Tibial artery (tissue), 4 donors: Measurements from ENCODE around the gene LECT2.
A peak's percentile ranks its signal among the peaks of the same experiment; 100 is the strongest.

Experiments
- DNase-seq, 2 donors: peaks; one replicate each; pipeline ENCODE4 v3.0.0-alpha.2; 2019
- H3K27ac ChIP-seq, 2 donors: fragments of 200-600 bp; sonication (generic) in 1 of 2; 1 replicate in 1 of 2; 2 replicates in 1 of 2; pipeline ENCODE4 v1.5.1; 2018 to 2019; ENCODE audit warnings: mild to moderate bottlenecking in 1 of 2
- H3K27me3 ChIP-seq, 2 donors: fragments of 200-600 bp; sonication (generic) in 1 of 2; one replicate each; pipeline versions ENCODE4 v1.5.1 to v1.6.0; 2016 to 2019
- H3K36me3 ChIP-seq, 3 donors: fragments of 200-600 bp; sonication (generic) in 2 of 3; one replicate each; pipeline ENCODE4 v1.5.1; 2016 to 2019; ENCODE audit warnings: mild to moderate bottlenecking in 2 of 3
- H3K4me1 ChIP-seq, 4 donors: fragments of 200-600 bp; sonication (generic) in 2 of 4; 1 replicate in 3 of 4; 2 replicates in 1 of 4; pipeline ENCODE4 v1.5.1; 2016 to 2019
- H3K4me3 ChIP-seq, 2 donors: fragments of 200-600 bp; sonication (generic) in 1 of 2; 1 replicate in 1 of 2; 2 replicates in 1 of 2; pipeline ENCODE4 v1.5.1; 2018 to 2019; ENCODE audit warnings: mild to moderate bottlenecking in 2 of 2
- H3K9me3 ChIP-seq, 3 donors: fragments of 200-600 bp; sonication (generic) in 1 of 3; one replicate each; pipeline ENCODE4 v1.5.1; 2016 to 2019
- intact Hi-C: fragments of 100-400 bp; cut with DNase I; formaldehyde crosslinking; loops from one replicate; pipeline ENCODE4 v1.15.0; 2023; ENCODE audit warnings: low total_unique reads
- TF ChIP-seq, protein P1 (sequence below), 2 experiments: fragments of 200-600 bp in 1 of 2; fragments of 450-650 bp in 1 of 2; IDR thresholded peaks; one replicate each; pipeline ENCODE4 v1.5.1; 2017 to 2019; ENCODE audit warnings: antibody characterized with exemption in 2 of 2, mild to moderate bottlenecking in 1 of 2, moderate library complexity in 1 of 2

The LECT2 gene

DNA sequence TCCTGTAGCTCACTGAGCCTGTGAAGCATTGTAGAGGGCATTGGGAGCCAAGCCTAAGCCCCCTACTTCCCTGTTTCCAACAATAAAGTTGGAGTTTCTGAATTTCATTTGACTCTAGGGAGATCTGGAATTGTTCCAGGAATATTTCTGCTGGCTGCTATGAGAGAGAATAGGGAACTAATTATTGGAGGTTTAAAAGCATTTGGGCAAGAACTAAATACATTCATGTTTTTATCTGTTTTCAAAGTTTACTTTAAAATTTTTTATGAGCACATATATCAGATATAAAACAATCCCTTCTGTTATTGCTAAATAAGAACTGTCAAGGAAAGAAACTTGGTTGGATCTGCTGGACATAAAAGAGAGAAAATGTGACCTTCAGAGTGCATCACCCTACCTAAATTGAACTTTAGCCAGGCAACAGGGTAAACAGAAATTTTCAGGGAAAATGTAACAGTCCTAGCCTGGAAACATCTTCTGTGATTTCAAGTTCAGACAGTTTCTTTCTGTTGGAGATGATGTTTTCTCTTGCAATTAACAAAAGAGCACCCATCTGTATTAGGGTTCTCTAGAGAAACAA lies 19.3 kb upstream of the LECT2 start:
- intact Hi-C loops, result no loop called here
- no peak overlapping the region for H3K4me3 ChIP-seq
- no peak overlapping the region for H3K27ac ChIP-seq

DNA sequence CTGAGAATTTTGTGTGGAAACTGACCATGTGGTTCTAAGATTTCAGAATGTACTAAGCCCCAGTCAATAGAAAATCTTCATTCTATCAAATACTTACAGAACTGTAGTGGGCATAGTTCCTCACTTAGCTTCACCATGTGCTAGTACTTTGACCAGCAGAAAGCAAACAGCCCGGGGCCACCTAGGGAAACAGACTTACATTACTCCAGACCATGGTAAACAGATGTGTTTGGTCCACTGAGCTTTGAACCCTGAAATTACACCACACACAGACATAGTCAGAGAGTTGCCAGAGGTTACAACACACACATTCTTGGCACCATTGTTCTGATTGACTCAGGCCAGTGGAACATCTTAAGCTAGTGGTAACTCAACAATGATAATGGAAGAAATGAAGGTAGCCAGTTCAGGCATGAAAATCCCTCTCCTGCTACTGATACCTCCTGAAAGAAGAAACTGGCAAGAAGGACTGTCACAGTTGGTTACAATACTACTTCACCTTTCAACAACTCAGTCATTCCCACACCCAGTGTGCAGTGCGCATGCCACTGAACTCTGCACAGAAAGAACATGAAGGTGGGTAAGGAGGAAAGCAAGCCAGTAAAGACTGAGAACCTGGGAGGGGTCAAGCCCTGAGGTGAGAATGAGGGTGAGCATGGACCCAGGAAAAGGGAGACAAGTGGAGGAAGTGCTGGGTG lies 18.7 kb upstream of the LECT2 start:
- Histone ChIP-seq H3K4me3 (no peak overlapping the region), H3K4me1 (no peaks in the 10 kb centered on the region), H3K9me3 (no peaks in the 10 kb centered on the region), H3K36me3 (no peaks in the 10 kb centered on the region), H3K27me3 (no peaks in the 10 kb centered on the region), H3K27ac (no peak overlapping the region)
- DNase-seq, result peak in 1 of 2 donors; percentile 70
- TF ChIP-seq, protein P1, sequence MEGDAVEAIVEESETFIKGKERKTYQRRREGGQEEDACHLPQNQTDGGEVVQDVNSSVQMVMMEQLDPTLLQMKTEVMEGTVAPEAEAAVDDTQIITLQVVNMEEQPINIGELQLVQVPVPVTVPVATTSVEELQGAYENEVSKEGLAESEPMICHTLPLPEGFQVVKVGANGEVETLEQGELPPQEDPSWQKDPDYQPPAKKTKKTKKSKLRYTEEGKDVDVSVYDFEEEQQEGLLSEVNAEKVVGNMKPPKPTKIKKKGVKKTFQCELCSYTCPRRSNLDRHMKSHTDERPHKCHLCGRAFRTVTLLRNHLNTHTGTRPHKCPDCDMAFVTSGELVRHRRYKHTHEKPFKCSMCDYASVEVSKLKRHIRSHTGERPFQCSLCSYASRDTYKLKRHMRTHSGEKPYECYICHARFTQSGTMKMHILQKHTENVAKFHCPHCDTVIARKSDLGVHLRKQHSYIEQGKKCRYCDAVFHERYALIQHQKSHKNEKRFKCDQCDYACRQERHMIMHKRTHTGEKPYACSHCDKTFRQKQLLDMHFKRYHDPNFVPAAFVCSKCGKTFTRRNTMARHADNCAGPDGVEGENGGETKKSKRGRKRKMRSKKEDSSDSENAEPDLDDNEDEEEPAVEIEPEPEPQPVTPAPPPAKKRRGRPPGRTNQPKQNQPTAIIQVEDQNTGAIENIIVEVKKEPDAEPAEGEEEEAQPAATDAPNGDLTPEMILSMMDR (IDR thresholded peaks at IDR 0.05), result no peak
- intact Hi-C loops, result no loop called here

More for the DNA sequence above, 19.3 kb upstream of the LECT2 start:
- TF ChIP-seq, protein P1 (IDR thresholded peaks at IDR 0.05), result no peak
- H3K4me1 ChIP-seq, result peaks cover 0 to 4% (median under 1%) of the 10 kb centered on the region in 4 donors
- no peaks in the 10 kb centered on the region for H3K9me3 ChIP-seq
- H3K27me3 ChIP-seq, result no peaks in the 10 kb centered on the region
- no peaks in the 10 kb centered on the region for H3K36me3 ChIP-seq
- no peak for DNase-seq

DNA sequence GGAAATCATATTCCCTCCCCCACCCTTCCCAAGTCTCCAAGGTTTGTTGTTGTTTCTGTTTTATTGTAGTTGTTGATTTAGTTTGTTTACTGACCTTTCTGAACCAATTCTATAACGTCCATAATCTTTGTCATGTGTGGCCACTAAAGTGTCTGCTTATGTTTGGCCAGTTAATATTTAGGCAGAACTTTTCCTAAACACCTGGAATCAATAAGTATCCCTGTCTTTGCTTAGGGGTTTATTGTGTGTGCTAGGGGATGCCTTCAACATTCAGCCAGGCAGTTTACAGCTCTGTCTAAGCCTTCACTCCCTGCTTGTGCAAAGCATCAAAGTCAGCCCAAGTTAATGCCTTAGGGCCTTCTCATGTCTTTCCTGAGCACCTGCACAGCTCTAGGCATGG lies 16.9 kb upstream of the LECT2 start:
- Histone ChIP-seq H3K4me3 (no peak overlapping the region), H3K4me1 (no peaks in the 10 kb centered on the region), H3K36me3 (no peaks in the 10 kb centered on the region), H3K9me3 (no peaks in the 10 kb centered on the region), H3K27me3 (no peaks in the 10 kb centered on the region), H3K27ac (no peak overlapping the region)
- intact Hi-C loops, result no loop called here
- no peak for DNase-seq
- TF ChIP-seq, protein P1 (IDR thresholded peaks at IDR 0.05), result no peak

DNA sequence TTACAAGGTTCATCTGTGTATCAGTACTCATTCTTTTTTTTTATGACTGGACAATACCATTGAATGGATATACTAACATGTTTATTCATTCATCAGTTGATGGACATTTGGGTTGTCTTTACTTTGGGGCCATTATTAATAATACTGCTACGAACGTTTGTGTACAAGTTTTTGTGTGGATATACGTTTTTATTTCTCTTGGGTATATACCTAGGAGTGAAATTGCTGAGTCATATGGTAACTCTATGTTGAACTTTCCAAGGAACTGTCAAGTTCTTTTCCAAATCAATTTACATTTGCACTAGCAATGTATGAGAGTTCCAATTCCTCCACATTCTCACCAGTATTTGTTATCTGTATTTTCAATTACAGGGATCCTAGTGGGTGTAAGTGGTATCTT lies 12.0 kb upstream of the LECT2 start:
- H3K4me1 ChIP-seq, result peaks cover 0 to 5% (median 0%) of the 10 kb centered on the region in 4 donors
- intact Hi-C loops, result no loop called here
- H3K27me3 ChIP-seq, result no peaks in the 10 kb centered on the region
- TF ChIP-seq, protein P1 (IDR thresholded peaks at IDR 0.05), result no peak
- no peak for DNase-seq
- no peaks in the 10 kb centered on the region for H3K9me3 ChIP-seq
- no peaks in the 10 kb centered on the region for H3K36me3 ChIP-seq
- no peak overlapping the region for H3K27ac ChIP-seq
- no peak overlapping the region for H3K4me3 ChIP-seq

DNA sequence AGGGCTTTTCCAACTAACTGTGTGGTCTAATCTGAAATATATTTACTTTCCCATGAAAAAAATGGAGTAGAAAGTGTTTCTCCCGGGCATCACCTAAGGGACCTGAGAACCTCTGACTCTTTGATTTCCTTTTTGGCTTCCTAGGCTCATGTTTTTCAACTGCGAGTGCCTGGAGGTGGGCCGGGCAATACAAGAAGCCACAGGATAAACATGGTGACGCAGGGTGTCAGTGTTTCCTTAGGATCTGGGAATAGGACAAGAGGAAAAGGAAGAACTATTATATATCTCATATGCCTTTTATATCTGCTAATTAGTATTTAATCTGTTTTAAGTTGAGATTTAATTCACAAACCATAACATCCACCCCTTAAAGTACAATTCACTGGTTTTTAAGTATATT lies 11.4 kb upstream of the LECT2 start:
- no peak overlapping the region for H3K27ac ChIP-seq
- TF ChIP-seq, protein P1 (IDR thresholded peaks at IDR 0.05), result no peak
- intact Hi-C loops, result no loop called here
- H3K4me1 ChIP-seq, result peaks cover 0 to 5% (median 0%) of the 10 kb centered on the region in 4 donors
- no peaks in the 10 kb centered on the region for H3K9me3 ChIP-seq
- DNase-seq, result no peak
- no peaks in the 10 kb centered on the region for H3K36me3 ChIP-seq
- no peaks in the 10 kb centered on the region for H3K27me3 ChIP-seq
- no peak overlapping the region for H3K4me3 ChIP-seq
